K562 (cell line): ENCODE measurements around the gene CPLANE2. TPM values are rescaled to one million over a fixed set of nuclear protein-coding genes. Genes with fewer than 3 reads are reported as not detected.

ENCODE experiments used
- ATAC-seq: fragments of 200-7000 bp; cut with Tn5 transposase; 3 replicates; pipeline ENCODE4 v1.9.1; 2020; ENCODE audit warnings: moderate library complexity
- BruUV-seq: library from RNA; stranded (reverse); fragments of 400-500 nt; replicated peaks from 2 replicates; lab custom pipeline; 2021; lab: Mats Ljungman, UMichigan
- CTCF ChIA-PET: fragments of 300-600 bp; formaldehyde crosslinking; extraction: SDS; loops from one replicate; lab custom pipeline; 2021; ENCODE audit warnings: low intra/inter-chr PET ratio; lab: Yijun Ruan, JAX
- POLR2A ChIA-PET: fragments of 300-600, 350-650 bp; sonication (Branson Sonifier 250); formaldehyde crosslinking; extraction: SDS; loops from one replicate; lab custom pipeline; 2021; ENCODE audit warnings: antibody characterized with exemption, inconsistent platforms; lab: Yijun Ruan, JAX
- DNase-seq, 4 experiments: peaks; one replicate each; pipeline versions ENCODE4 v3.0.0 to v3.0.0-alpha.2; 2011 to 2018; ENCODE audit warnings: low spot score in 3 of 4, mixed read lengths in 3 of 4; ENCODE audit errors: extremely low read depth in 1 of 4
- FAIRE-seq: peaks from 2 replicates; lab custom pipeline; 2011; peaks lifted over from hg19 to GRCh38; lab: Jason Lieb, UNC
- H2AFZ ChIP-seq: 2 replicates; pipeline ENCODE4 v1.6.0; 2011; ENCODE audit warnings: low read depth, low read length, control low read depth, inconsistent platforms
- H3K27ac ChIP-seq: fragments of 200-600 bp; 3 replicates; pipeline ENCODE4 v1.8.0; 2011; ENCODE audit warnings: low read depth, mild to moderate bottlenecking, control low read depth, inconsistent platforms, low read length, moderate library complexity, mixed read lengths; ENCODE audit errors: extremely low read depth
- H3K27me3 ChIP-seq, 2 experiments: fragments of 300-600 bp in 1 of 2; 2 replicates in 1 of 2; 3 replicates in 1 of 2; pipeline versions ENCODE4 v1.6.0 to v1.8.0; 2011; ENCODE audit warnings: inconsistent platforms in 2 of 2, low read length in 2 of 2, mild to moderate bottlenecking in 1 of 2, mixed read lengths in 1 of 2, moderate library complexity in 1 of 2; ENCODE audit not compliant: control insufficient read depth in 2 of 2, insufficient read depth in 2 of 2
- H3K36me3 ChIP-seq: fragments of 300-600 bp; 3 replicates; pipeline ENCODE4 v1.8.0; 2011; ENCODE audit warnings: mild to moderate bottlenecking, low read length, inconsistent platforms; ENCODE audit not compliant: control insufficient read depth, insufficient read depth
- H3K4me1 ChIP-seq, 2 experiments: fragments of 200-600 bp in 1 of 2; replicated peaks in 1 of 2; 2 replicates in 1 of 2; 3 replicates in 1 of 2; pipeline versions ENCODE4 v1.5.1 to v1.8.0; 2011; ENCODE audit warnings: inconsistent platforms in 2 of 2, low read length in 2 of 2, mild to moderate bottlenecking in 1 of 2, mixed read lengths in 1 of 2, moderate library complexity in 1 of 2; ENCODE audit not compliant: control insufficient read depth in 2 of 2, insufficient read depth in 2 of 2
- H3K4me2 ChIP-seq: 2 replicates; pipeline ENCODE4 v1.6.1; 2011; ENCODE audit warnings: low read length, control low read depth, inconsistent platforms, mixed read lengths; ENCODE audit not compliant: insufficient read depth
- H3K4me3 ChIP-seq: fragments of 200-600 bp; sonication (generic), shearing (Covaris generic); 2 replicates; pipeline ENCODE4 v1.5.1; 2016; ENCODE audit warnings: control low read depth, inconsistent platforms
- H3K79me2 ChIP-seq: fragments of 200-600 bp; 3 replicates; pipeline ENCODE4 v1.8.0; 2011; ENCODE audit warnings: low read length, inconsistent platforms; ENCODE audit not compliant: control insufficient read depth, insufficient read depth
- H3K9ac ChIP-seq, 2 experiments: 2 replicates each; pipeline versions ENCODE4 v1.6.0 to v1.6.1; 2011; ENCODE audit warnings: low read depth in 2 of 2, low read length in 2 of 2, control low read depth in 1 of 2, inconsistent platforms in 1 of 2, mild to moderate bottlenecking in 1 of 2, mixed read lengths in 1 of 2; ENCODE audit not compliant: insufficient read depth in 1 of 2
- H3K9me1 ChIP-seq: one replicate; pipeline ENCODE4 v1.6.0; 2011; ENCODE audit warnings: inconsistent platforms, mild to moderate bottlenecking, low read length, moderate library complexity; ENCODE audit not compliant: control insufficient read depth, insufficient read depth
- H3K9me3 ChIP-seq: replicated peaks from 2 replicates; pipeline ENCODE4 v1.5.1; 2011; ENCODE audit warnings: low read depth, low read length, inconsistent platforms; ENCODE audit not compliant: control insufficient read depth, insufficient read depth
- H4K20me1 ChIP-seq: replicated peaks from 2 replicates; pipeline ENCODE4 v1.6.1; 2011; ENCODE audit warnings: low read length, inconsistent platforms, mixed read lengths; ENCODE audit not compliant: control insufficient read depth, insufficient read depth
- DEAF1 ChIP-seq: fragments of 450-650 bp; formaldehyde crosslinking; IDR thresholded peaks from 2 replicates; pipeline ENCODE4 v1.4.0; 2020; ENCODE audit warnings: mild to moderate bottlenecking, moderate library complexity
- ETV1 ChIP-seq: fragments of 450-650 bp; conservative IDR thresholded peaks from 2 replicates; pipeline ENCODE4 v1.6.1; 2016; ENCODE audit warnings: missing genetic modification characterization, control low read depth, low read depth, missing compliant biosample characterization
- HDAC8 ChIP-seq: fragments of 450-650 bp; IDR thresholded peaks from 2 replicates; pipeline ENCODE4 v1.6.1; 2016; ENCODE audit warnings: mild to moderate bottlenecking, missing genetic modification characterization, moderate library complexity, missing compliant biosample characterization
- IRF9 ChIP-seq: fragments of 450-650 bp; IDR thresholded peaks from 2 replicates; pipeline ENCODE4 v1.6.1; 2016; ENCODE audit warnings: missing biosample characterization, missing genetic modification characterization
- JUN ChIP-seq, 2 experiments: sonication (generic) in 1 of 2; formaldehyde crosslinking in 1 of 2; IDR thresholded peaks; 2 replicates each; pipeline versions ENCODE4 v1.6.1 to v1.8.0; 2012 to 2022; ENCODE audit warnings: borderline replicate concordance in 2 of 2, mild to moderate bottlenecking in 2 of 2, improper control_type of control experiment in 1 of 2, low read depth in 1 of 2, low read length in 1 of 2, missing genetic modification reagents in 1 of 2
- KLF10 ChIP-seq: fragments of 250-450 bp; sonication (Bioruptor Pico); IDR thresholded peaks from 2 replicates; pipeline ENCODE4 v1.6.1; 2021; ENCODE audit warnings: matching md5 sums
- L3MBTL2 ChIP-seq: fragments of 450-650 bp; IDR thresholded peaks from 2 replicates; pipeline ENCODE4 v1.6.1; 2016; ENCODE audit warnings: mild to moderate bottlenecking, moderate library complexity
- NCOA4 ChIP-seq: fragments of 450-650 bp; IDR thresholded peaks from 2 replicates; pipeline ENCODE4 v1.6.1; 2018; ENCODE audit warnings: mild to moderate bottlenecking; ENCODE audit not compliant: partially characterized antibody
- NFE2 ChIP-seq: IDR thresholded peaks from 2 replicates; pipeline ENCODE4 v1.6.1; 2014; ENCODE audit warnings: antibody characterized with exemption, low read depth
- POLR2G ChIP-seq: fragments of 200-400 bp; formaldehyde crosslinking; IDR thresholded peaks from 2 replicates; pipeline ENCODE4 v1.6.1; 2017; ENCODE audit warnings: low read depth, mild to moderate bottlenecking, antibody characterized with exemption, low read length, moderate library complexity
- SRSF1 ChIP-seq: fragments of 200-400 bp; formaldehyde crosslinking; IDR thresholded peaks from 2 replicates; pipeline ENCODE4 v1.6.1; 2017; ENCODE audit warnings: mild to moderate bottlenecking, low read depth, low read length, moderate library complexity
- USF1 ChIP-seq: sonication (generic); formaldehyde crosslinking; IDR thresholded peaks from 2 replicates; pipeline ENCODE4 v1.9.0; 2022; ENCODE audit warnings: mild to moderate bottlenecking, missing genetic modification reagents
- XRCC4 ChIP-seq: IDR thresholded peaks from one replicate; pipeline ENCODE4 v1.6.1; 2011; ENCODE audit not compliant: insufficient read depth, insufficient read length; ENCODE audit errors: extremely low read depth
- ZBED1 ChIP-seq: IDR thresholded peaks from 2 replicates; pipeline ENCODE4 v1.6.1; 2014
- ZC3H4 ChIP-seq: sonication (generic); formaldehyde crosslinking; IDR thresholded peaks from 2 replicates; pipeline ENCODE4 v1.9.0; 2021; ENCODE audit warnings: missing genetic modification reagents, borderline replicate concordance
- ZFX ChIP-seq: sonication (generic); formaldehyde crosslinking; IDR thresholded peaks from 2 replicates; pipeline ENCODE4 v1.8.0; 2022; ENCODE audit warnings: mild to moderate bottlenecking, missing genetic modification reagents, moderate library complexity
- WGBS: fragments of 100-300 bp; shearing (Covaris generic); methylation state at CpG from one replicate; pipeline ENCODE4 v1.1.6; 2016; ENCODE audit warnings: low coverage, mixed read lengths; ENCODE audit not compliant: insufficient coverage; ENCODE audit errors: missing lambda C conversion rate; 5-methylcytosine and 5-hydroxymethylcytosine counted together
- in situ Hi-C: fragments of 300-500 bp; cut with MboI; formaldehyde crosslinking; loops from 4 replicates; pipeline ENCODE4 v1.15.0; 2018; ENCODE audit warnings: inconsistent platforms, mixed read lengths
- intact Hi-C: fragments of 100-400 bp; cut with micrococcal nuclease; formaldehyde crosslinking; loops from 2 replicates; pipeline ENCODE4 v1.14.2; 2022
- polyA plus RNA-seq, 8 experiments: library from polyadenylated mRNA; depleted of rRNA in 4 of 8; stranded (reverse) in 5 of 8; unstranded in 3 of 8; fragments of >200 nt; fragmentation: Nextera tagmentation in 2 of 8; fragmentation: Illumina TruSeq in 1 of 8; extraction: Ambion mirVana in 2 of 8; extraction: Trizol in 1 of 8; gene quantifications; 2 replicates each; pipeline versions ENCODE4 v1.2.1 to v1.2.3, GENCODE V29; 2011 to 2014; ENCODE audit warnings: inconsistent platforms in 1 of 8, missing spikeins in 1 of 8
- total RNA-seq, 7 experiments: library from RNA; depleted of rRNA in 6 of 7; stranded (reverse); fragments of >200 nt in 6 of 7; fragmentation: Illumina TruSeq in 2 of 7; extraction: Trizol in 2 of 7; gene quantifications; 2 replicates each; pipeline versions ENCODE4 v1.2.1 to v1.2.3, GENCODE V29; 2011 to 2021; ENCODE audit warnings: low replicate concordance in 1 of 7

CPLANE2 gene
- total and polyA plus RNA-seq, 9 of the 15 experiments (the other 6 are each of a cell fraction or from before 2014, with no cell fraction given), result 0.17 to 20.9 (median 8.1) TPM

GRCh38 chr1:16226490-16227179 is 10.3 kb downstream of the CPLANE2 start (continued):
- TF ChIP-seq ETV1 (tag), result no peak
- no peak for TF ChIP-seq L3MBTL2
- TF ChIP-seq IRF9, result no peak
- no peak for TF ChIP-seq HDAC8 (tag)
- TF ChIP-seq POLR2G, result 0 out of 2 replicates have a peak, but pooled peaks have one; percentile 19
- no peak for TF ChIP-seq NCOA4
- TF ChIP-seq SRSF1, result no peak

- H3K4me1 ChIP-seq, result peaks cover 27 to 37% of the 10 kb centered on the region in 2 experiments; a peak in 4 of 5 replicates
- FAIRE-seq (no peak), ATAC-seq (no peak), DNase-seq (no peak)
- in situ Hi-C loops, result no loop called here
- no peaks in the 10 kb centered on the region for H3K27me3 ChIP-seq
- BruUV-seq, result no TSS peak
- H3K9me1 ChIP-seq, result no peaks in the 10 kb centered on the region
- POLR2A ChIA-PET, result interaction anchor here (0.6 kb wide), 2 partner anchors 8 to 12 kb away, joined by 3 read pairs; no protein-coding TSS in a partner anchor
- intact Hi-C loops, result no loop called here
- H3K27ac ChIP-seq, result no peak overlapping the region
- no peak overlapping the region for H2AFZ ChIP-seq
- H3K36me3 ChIP-seq, result peaks cover 8% of the 10 kb centered on the region; the same call in 2 of the 3 replicates
- H3K9me3 ChIP-seq, result no peaks in the 10 kb centered on the region
- H3K4me2 ChIP-seq, result no peak overlapping the region
- no peak overlapping the region for H3K4me3 ChIP-seq
- H4K20me1 ChIP-seq, result no peaks in the 10 kb centered on the region
- no peaks in the 10 kb centered on the region for H3K79me2 ChIP-seq
- whole genome bisulfite sequencing, result 77% methylated on average over 7 of the region's 7 CpGs
- H3K9ac ChIP-seq, result peak overlapping the region in 1 of 2 experiments; percentile 46; a peak in 1 of 4 replicates
- CTCF ChIA-PET, result no interaction called here
- no peak for TF ChIP-seq DEAF1 (CRISPR knock-in tag)
- no peak for TF ChIP-seq ZFX (CRISPR knock-in tag)
- no peak for TF ChIP-seq USF1 (CRISPR knock-in tag)
- TF ChIP-seq ETV1 (tag), result no peak
- TF ChIP-seq NFE2, result no peak
- no peak for TF ChIP-seq ZBED1
- TF ChIP-seq POLR2G, result no peak
- TF ChIP-seq JUN (IDR thresholded peaks at IDR 0.05; ENCODE audit: borderline replicate concordance, low read depth, low read length), result no peak
- TF ChIP-seq JUN (CRISPR knock-in tag; IDR thresholded peaks at IDR 0.05; ENCODE audit: borderline replicate concordance), result no peak
- no peak for TF ChIP-seq XRCC4
- no peak for TF ChIP-seq IRF9
- no peak for TF ChIP-seq KLF10
- TF ChIP-seq ZC3H4 (CRISPR knock-in tag), result no peak
These were observed 10.9 kb downstream of the CPLANE2 start for GRCh38 chr1:16226129-16226489.
